Esophagus squamous epithelium (tissue), 5 donors: ENCODE data around the gene SCNN1B. TPM values are rescaled to one million over a fixed set of nuclear protein-coding genes. Genes with fewer than 3 reads are reported as not detected.
A peak's percentile ranks its signal among the peaks of the same experiment; 100 is the strongest.

Source experiments
- DNase-seq: peaks from one replicate; lab custom pipeline; 2025; lab: John Stamatoyannopoulos, UW
- H3K27ac ChIP-seq, 4 donors: fragments of 200-600 bp; sonication (generic); one replicate each; pipeline ENCODE4 v1.5.1; 2016 to 2019; ENCODE audit warnings: mild to moderate bottlenecking in 1 of 4
- H3K27me3 ChIP-seq, 4 donors: fragments of 200-600 bp; sonication (generic); 1 replicate in 3 of 4; 2 replicates in 1 of 4; pipeline versions ENCODE4 v1.5.1 to v1.6.0; 2017 to 2021; ENCODE audit warnings: antibody characterized with exemption in 1 of 4
- H3K36me3 ChIP-seq, 3 donors: fragments of 200-600 bp; sonication (generic); one replicate each; pipeline ENCODE4 v1.5.1; 2016 to 2019
- H3K4me1 ChIP-seq, 3 donors: fragments of 200-600 bp; sonication (generic); one replicate each; pipeline ENCODE4 v1.5.1; 2017 to 2019
- H3K4me3 ChIP-seq, 4 donors: fragments of 200-600 bp; sonication (generic); 1 replicate in 3 of 4; 2 replicates in 1 of 4; pipeline ENCODE4 v1.5.1; 2016 to 2019; ENCODE audit warnings: mild to moderate bottlenecking in 2 of 4, moderate library complexity in 1 of 4
- H3K9me3 ChIP-seq, 3 donors: fragments of 200-600 bp; sonication (generic); one replicate each; pipeline ENCODE4 v1.5.1; 2016 to 2019
- POLR2A ChIP-seq, 4 donors: fragments of 450-650 bp; IDR thresholded peaks; one replicate each; pipeline ENCODE4 v1.6.1; 2017; ENCODE audit warnings: antibody characterized with exemption in 4 of 4, mild to moderate bottlenecking in 4 of 4, moderate library complexity in 3 of 4
- WGBS, 2 donors: methylation state at CpG; one replicate each; pipeline ENCODE4 v1.1.5; 2018; 5-methylcytosine and 5-hydroxymethylcytosine counted together
- intact Hi-C: fragments of 100-400 bp; cut with DNase I; formaldehyde crosslinking; loops from one replicate; pipeline ENCODE4 v1.15.0; 2022
- total RNA-seq, 4 donors: library from RNA; depleted of rRNA; stranded (reverse); fragments of >200 nt; gene quantifications; one replicate each; pipeline ENCODE4 v1.1.0, GENCODE V29; 2016
- TF ChIP-seq, protein P1 (sequence below), 6 experiments: fragments of 450-650 bp in 4 of 6; fragments of 200-600 bp in 2 of 6; sonication (generic) in 2 of 6; IDR thresholded peaks; one replicate each; pipeline ENCODE4 v1.5.1; 2016 to 2019; ENCODE audit warnings: antibody characterized with exemption in 6 of 6, mild to moderate bottlenecking in 4 of 6, moderate library complexity in 4 of 6
- donor health status: DM: yes; HTN: yes; CAD: no.

Gene SCNN1B
- total RNA-seq, 4 donors from 2014 or later = 24.9 to 86.8 (median 36.2) TPM

GRCh38 chr16:23406024-23406423 lies 103.9 kb downstream of the SCNN1B start:
- Histone ChIP-seq H3K4me3 (no peak overlapping the region), H3K9me3 (no peaks in the 10 kb centered on the region), H3K27ac (no peak overlapping the region), H3K4me1 (peaks cover 0 to 3% (median 0%) of the 10 kb centered on the region in 3 donors), H3K36me3 (peaks cover 0 to 95% (median 17%) of the 10 kb centered on the region in 3 donors), H3K27me3 (no peaks in the 10 kb centered on the region)
- DNase-seq = no peak
- intact Hi-C loops = no loop called here
- WGBS, 2 donors = 88% methylated on average over 2 of the region's 2 CpGs; no CpG with 5 or more reads in 1 of the 2 donors
- TF ChIP-seq POLR2A (IDR thresholded peaks at IDR 0.05) = no peak
- TF ChIP-seq, protein P1, sequence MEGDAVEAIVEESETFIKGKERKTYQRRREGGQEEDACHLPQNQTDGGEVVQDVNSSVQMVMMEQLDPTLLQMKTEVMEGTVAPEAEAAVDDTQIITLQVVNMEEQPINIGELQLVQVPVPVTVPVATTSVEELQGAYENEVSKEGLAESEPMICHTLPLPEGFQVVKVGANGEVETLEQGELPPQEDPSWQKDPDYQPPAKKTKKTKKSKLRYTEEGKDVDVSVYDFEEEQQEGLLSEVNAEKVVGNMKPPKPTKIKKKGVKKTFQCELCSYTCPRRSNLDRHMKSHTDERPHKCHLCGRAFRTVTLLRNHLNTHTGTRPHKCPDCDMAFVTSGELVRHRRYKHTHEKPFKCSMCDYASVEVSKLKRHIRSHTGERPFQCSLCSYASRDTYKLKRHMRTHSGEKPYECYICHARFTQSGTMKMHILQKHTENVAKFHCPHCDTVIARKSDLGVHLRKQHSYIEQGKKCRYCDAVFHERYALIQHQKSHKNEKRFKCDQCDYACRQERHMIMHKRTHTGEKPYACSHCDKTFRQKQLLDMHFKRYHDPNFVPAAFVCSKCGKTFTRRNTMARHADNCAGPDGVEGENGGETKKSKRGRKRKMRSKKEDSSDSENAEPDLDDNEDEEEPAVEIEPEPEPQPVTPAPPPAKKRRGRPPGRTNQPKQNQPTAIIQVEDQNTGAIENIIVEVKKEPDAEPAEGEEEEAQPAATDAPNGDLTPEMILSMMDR (IDR thresholded peaks at IDR 0.05) = no peak

GRCh38 chr16:23406546-23407240 lies 104.6 kb downstream of the SCNN1B start:
- Histone ChIP-seq H3K36me3 (peaks cover 0 to 95% (median 20%) of the 10 kb centered on the region in 3 donors), H3K27me3 (no peaks in the 10 kb centered on the region), H3K4me3 (no peak overlapping the region), H3K9me3 (no peaks in the 10 kb centered on the region), H3K27ac (no peak overlapping the region), H3K4me1 (peaks cover 0 to 3% (median 0%) of the 10 kb centered on the region in 3 donors)
- intact Hi-C loops = no loop called here
- TF ChIP-seq, protein P1 (IDR thresholded peaks at IDR 0.05) = no peak
- no peak for TF ChIP-seq POLR2A (IDR thresholded peaks at IDR 0.05)
- DNase-seq = no peak
- whole genome bisulfite sequencing, 2 donors = 82 to 86% methylated on average over 5 to 6 of the region's 6 CpGs

GRCh38 chr16:23407436-23408127 lies 105.5 kb downstream of the SCNN1B start:
- Histone ChIP-seq H3K9me3 (no peaks in the 10 kb centered on the region), H3K36me3 (peaks cover 0 to 95% (median 25%) of the 10 kb centered on the region in 3 donors)

GRCh38 chr16:23408242-23408822 lies 106.2 kb downstream of the SCNN1B start:
- peaks cover 0 to 3% (median 0%) of the 10 kb centered on the region in 3 donors for H3K4me1 ChIP-seq
- intact Hi-C loops = no loop called here
- no peak for TF ChIP-seq POLR2A (IDR thresholded peaks at IDR 0.05)
- TF ChIP-seq, protein P1 (IDR thresholded peaks at IDR 0.05) = no peak
- no peaks in the 10 kb centered on the region for H3K9me3 ChIP-seq
- no peak overlapping the region for H3K4me3 ChIP-seq
- 81 to 87% methylated on average over 5 to 9 of the region's 21 CpGs for WGBS, 2 donors
- no peak for DNase-seq
- peaks cover 0 to 95% (median 26%) of the 10 kb centered on the region in 3 donors for H3K36me3 ChIP-seq
- H3K27ac ChIP-seq = peak overlapping the region in 2 of 4 donors; percentile 1 to 7
- no peaks in the 10 kb centered on the region for H3K27me3 ChIP-seq

More at GRCh38 chr16:23407436-23408127, 105.5 kb downstream of the SCNN1B start:
- Histone ChIP-seq H3K4me1 (peaks cover 0 to 3% (median 0%) of the 10 kb centered on the region in 3 donors), H3K27me3 (no peaks in the 10 kb centered on the region), H3K4me3 (no peak overlapping the region), H3K27ac (no peak overlapping the region)
- intact Hi-C loops = no loop called here
- TF ChIP-seq, protein P1 (IDR thresholded peaks at IDR 0.05) = no peak
- TF ChIP-seq POLR2A (IDR thresholded peaks at IDR 0.05) = no peak
- 98% methylated on average over 6 to 7 of the region's 9 CpGs for WGBS, 2 donors
- no peak for DNase-seq
